ENCODE measurements around the gene TMC5.

- TF ChIP-seq CTCF (IDR thresholded peaks at IDR 0.05; ENCODE audit: insufficient read depth, low read length, poor library complexity, severe bottlenecking) (peak; percentile 65), EZH2phosphoT487 (conservative IDR thresholded peaks at IDR 0.05; ENCODE audit: low read length) (no peak)
Measured at GRCh38 chr16:19502395-19503131, 84.9 kb downstream of the TMC5 start.

Measured in SU-DHL-6 (cell line).